Prostate gland (tissue), 2 donors: Measurements from ENCODE around the gene TRIM67. TPM values are rescaled to one million over a fixed set of nuclear protein-coding genes. Genes with fewer than 3 reads are reported as not detected.

Experiments used
- DNase-seq: peaks from one replicate; pipeline ENCODE4 v3.0.0-alpha.2; 2019; ENCODE audit warnings: low spot score
- H3K27ac ChIP-seq, 2 donors: fragments of 200-600 bp; sonication (generic); 2 replicates each; pipeline ENCODE4 v1.5.1; 2017 to 2019
- H3K27me3 ChIP-seq: fragments of 200-600 bp; sonication (generic); replicated peaks from 2 replicates; pipeline ENCODE4 v1.5.1; 2019; ENCODE audit not compliant: insufficient read depth
- H3K36me3 ChIP-seq, 2 donors: fragments of 200-600 bp; sonication (generic); 1 replicate in 1 of 2; 2 replicates in 1 of 2; pipeline versions ENCODE4 v1.5.1 to v1.8.1; 2017 to 2019
- H3K4me1 ChIP-seq: fragments of 200-600 bp; sonication (generic); replicated peaks from 2 replicates; pipeline ENCODE4 v1.5.1; 2019
- H3K4me3 ChIP-seq, 2 donors: fragments of 200-600 bp; sonication (generic); 2 replicates each; pipeline ENCODE4 v1.5.1; 2017 to 2019
- H3K9me3 ChIP-seq: fragments of 200-600 bp; sonication (generic); 2 replicates; pipeline ENCODE4 v1.5.1; 2017
- POLR2A ChIP-seq: fragments of 450-650 bp; IDR thresholded peaks from one replicate; pipeline ENCODE4 v1.6.1; 2016; ENCODE audit warnings: antibody characterized with exemption, mild to moderate bottlenecking
- POLR2AphosphoS5 ChIP-seq: sonication (generic); formaldehyde crosslinking; IDR thresholded peaks from one replicate; pipeline ENCODE4 v1.6.1; 2017; ENCODE audit warnings: antibody characterized with exemption
- WGBS: methylation state at CpG from one replicate; pipeline ENCODE4 v1.1.5; 2018; 5-methylcytosine and 5-hydroxymethylcytosine counted together
- intact Hi-C: fragments of 100-400 bp; cut with DNase I; formaldehyde crosslinking; loops from one replicate; pipeline ENCODE4 v1.14.2; 2022
- total RNA-seq, 2 donors: library from RNA; depleted of rRNA; stranded (reverse); fragments of >200 nt; gene quantifications; one replicate each; pipeline ENCODE4 v1.1.0, GENCODE V29; 2016
- TF ChIP-seq, protein P1 (sequence below), 4 experiments: fragments of 200-600 bp in 2 of 4; fragments of 450-650 bp in 2 of 4; sonication (generic) in 2 of 4; IDR thresholded peaks; 1 replicate in 3 of 4; 2 replicates in 1 of 4; pipeline ENCODE4 v1.5.1; 2016 to 2019; ENCODE audit warnings: antibody characterized with exemption in 4 of 4, mild to moderate bottlenecking in 2 of 4, moderate library complexity in 2 of 4

Gene TRIM67
- total RNA-seq, 2 donors from 2014 or later: 0.28 TPM; not detected in 1

DNA sequence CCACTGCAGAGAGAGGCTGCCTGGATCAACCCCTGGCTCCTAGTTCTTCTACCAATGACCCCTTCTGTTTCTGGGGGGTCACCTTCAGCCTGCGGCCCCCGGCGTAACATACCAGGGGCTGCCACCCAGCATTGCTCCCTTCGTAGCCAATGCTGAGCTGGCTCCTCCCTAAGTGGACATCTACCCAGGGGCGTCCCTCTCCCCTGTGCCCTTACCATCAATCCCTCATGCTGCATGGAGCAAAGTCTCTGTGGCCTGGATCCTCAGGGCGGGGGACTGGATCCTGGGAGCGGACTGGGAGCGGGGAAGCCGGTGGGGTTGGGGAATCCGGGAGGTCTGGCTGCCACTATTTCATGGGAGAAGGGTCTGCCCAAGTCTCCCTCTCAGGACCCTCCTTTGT is 28.6 kb downstream of the TRIM67 start:
- no peaks in the 10 kb centered on the region for H3K4me1 ChIP-seq
- no peak for TF ChIP-seq POLR2AphosphoS5
- TF ChIP-seq, protein P1, sequence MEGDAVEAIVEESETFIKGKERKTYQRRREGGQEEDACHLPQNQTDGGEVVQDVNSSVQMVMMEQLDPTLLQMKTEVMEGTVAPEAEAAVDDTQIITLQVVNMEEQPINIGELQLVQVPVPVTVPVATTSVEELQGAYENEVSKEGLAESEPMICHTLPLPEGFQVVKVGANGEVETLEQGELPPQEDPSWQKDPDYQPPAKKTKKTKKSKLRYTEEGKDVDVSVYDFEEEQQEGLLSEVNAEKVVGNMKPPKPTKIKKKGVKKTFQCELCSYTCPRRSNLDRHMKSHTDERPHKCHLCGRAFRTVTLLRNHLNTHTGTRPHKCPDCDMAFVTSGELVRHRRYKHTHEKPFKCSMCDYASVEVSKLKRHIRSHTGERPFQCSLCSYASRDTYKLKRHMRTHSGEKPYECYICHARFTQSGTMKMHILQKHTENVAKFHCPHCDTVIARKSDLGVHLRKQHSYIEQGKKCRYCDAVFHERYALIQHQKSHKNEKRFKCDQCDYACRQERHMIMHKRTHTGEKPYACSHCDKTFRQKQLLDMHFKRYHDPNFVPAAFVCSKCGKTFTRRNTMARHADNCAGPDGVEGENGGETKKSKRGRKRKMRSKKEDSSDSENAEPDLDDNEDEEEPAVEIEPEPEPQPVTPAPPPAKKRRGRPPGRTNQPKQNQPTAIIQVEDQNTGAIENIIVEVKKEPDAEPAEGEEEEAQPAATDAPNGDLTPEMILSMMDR (IDR thresholded peaks at IDR 0.05): no peak
- TF ChIP-seq POLR2A: no peak
- 98% methylated on average over 10 of the region's 10 CpGs for WGBS
- no peak overlapping the region for H3K27ac ChIP-seq
- H3K36me3 ChIP-seq: no peaks in the 10 kb centered on the region
- no peaks in the 10 kb centered on the region for H3K9me3 ChIP-seq
- peaks cover 3% of the 10 kb centered on the region for H3K27me3 ChIP-seq
- intact Hi-C loops: no loop called here
- no peak overlapping the region for H3K4me3 ChIP-seq
- DNase-seq: no peak

DNA sequence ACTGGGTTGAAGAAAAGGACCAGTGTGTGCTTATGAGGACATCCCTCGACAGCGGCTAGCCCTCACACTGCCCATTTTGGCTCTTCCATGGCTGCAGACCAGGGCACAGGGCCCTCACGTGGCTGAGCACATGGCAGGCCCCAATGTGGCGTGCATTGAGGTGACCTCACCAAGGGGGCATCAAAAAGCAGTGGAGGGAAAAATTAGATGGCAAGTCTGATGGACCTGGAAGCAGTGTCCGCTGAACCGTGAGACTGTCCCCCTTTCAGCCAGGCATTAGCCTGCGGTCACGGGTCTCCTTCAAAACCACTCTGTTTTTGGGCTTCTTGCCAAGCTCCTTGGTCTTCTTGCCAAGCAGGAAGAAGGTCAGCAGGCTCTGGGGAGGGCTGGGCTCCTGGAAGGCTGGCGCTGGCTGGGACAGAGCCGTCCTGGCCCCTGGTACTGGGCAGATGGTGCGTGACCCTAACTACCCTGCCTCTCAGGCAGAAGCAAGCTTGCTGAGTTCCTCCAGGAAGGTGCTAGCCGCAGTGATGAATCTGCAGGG is 30.8 kb downstream of the TRIM67 start:
- intact Hi-C loops: no loop called here
- no peak for DNase-seq
- H3K27me3 ChIP-seq: no peaks in the 10 kb centered on the region
- no peaks in the 10 kb centered on the region for H3K9me3 ChIP-seq
- no peaks in the 10 kb centered on the region for H3K4me1 ChIP-seq
- TF ChIP-seq, protein P1 (IDR thresholded peaks at IDR 0.05): no peak
- TF ChIP-seq POLR2AphosphoS5: no peak
- TF ChIP-seq POLR2A: no peak
- H3K4me3 ChIP-seq: no peak overlapping the region
- no peaks in the 10 kb centered on the region for H3K36me3 ChIP-seq
- WGBS: 50% methylated on average over 12 of the region's 12 CpGs
- no peak overlapping the region for H3K27ac ChIP-seq

DNA sequence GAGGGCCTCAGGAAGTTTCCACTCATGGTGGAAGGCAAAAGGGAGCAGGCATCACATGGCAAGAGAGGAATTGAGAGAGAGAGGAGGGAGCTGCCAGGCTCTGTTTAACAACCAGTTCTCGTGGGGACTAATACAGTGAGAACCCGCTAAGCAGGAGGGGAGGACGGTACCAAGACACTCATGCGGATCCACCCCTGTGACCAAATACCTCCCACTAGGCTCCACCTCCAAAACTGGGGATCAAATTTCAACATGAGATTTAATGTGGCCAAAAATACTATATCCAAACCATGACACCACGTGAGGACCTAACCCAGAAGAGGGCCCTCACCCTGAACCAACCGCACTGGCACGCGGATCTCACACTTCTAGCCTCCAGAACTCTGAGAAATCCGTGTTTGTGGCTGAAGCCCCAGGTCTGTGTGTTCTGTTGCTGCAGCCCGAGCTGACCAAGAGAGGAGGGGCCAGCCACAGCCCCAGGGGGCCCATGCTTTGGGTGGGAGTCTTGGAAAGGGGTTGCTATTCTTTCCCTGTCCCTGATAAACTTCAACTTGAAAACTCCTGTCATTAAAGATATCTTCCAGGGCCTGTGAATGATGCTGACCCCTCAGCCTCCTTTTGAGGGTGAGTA is 32.0 kb downstream of the TRIM67 start:
- Histone ChIP-seq H3K4me1 (no peaks in the 10 kb centered on the region), H3K27ac (no peak overlapping the region), H3K27me3 (no peaks in the 10 kb centered on the region), H3K9me3 (no peaks in the 10 kb centered on the region), H3K36me3 (no peaks in the 10 kb centered on the region), H3K4me3 (no peak overlapping the region)
- DNase-seq: no peak
- WGBS: 65% methylated on average over 10 of the region's 10 CpGs
- intact Hi-C loops: no loop called here
- TF ChIP-seq POLR2AphosphoS5 (no peak), POLR2A (no peak)
- TF ChIP-seq, protein P1 (IDR thresholded peaks at IDR 0.05): no peak

- WGBS: 83% methylated on average over 2 of the region's 2 CpGs
- intact Hi-C loops: no loop called here
- Histone ChIP-seq H3K36me3 (no peaks in the 10 kb centered on the region), H3K4me3 (no peak overlapping the region), H3K27ac (no peak overlapping the region), H3K9me3 (no peaks in the 10 kb centered on the region), H3K4me1 (no peaks in the 10 kb centered on the region), H3K27me3 (no peaks in the 10 kb centered on the region)
- DNase-seq: no peak
- TF ChIP-seq POLR2A: no peak
- TF ChIP-seq, protein P1 (IDR thresholded peaks at IDR 0.05): no peak
- TF ChIP-seq POLR2AphosphoS5: no peak
Measured at GRCh38 chr1:231194476-231194842, 32.6 kb downstream of the TRIM67 start.
